Osteoblast (primary cell): ENCODE measurements around the gene PLVAP. TPM values are rescaled to one million over a fixed set of nuclear protein-coding genes. Genes with fewer than 3 reads are reported as not detected.

Experiments used
- DNase-seq: peaks from one replicate; pipeline ENCODE4 v3.0.0; 2011; ENCODE audit warnings: low spot score, mixed read lengths; ENCODE audit not compliant: insufficient read length; ENCODE audit errors: missing footprints
- H2AFZ ChIP-seq: 2 replicates; pipeline ENCODE4 v1.6.0; 2011; ENCODE audit warnings: mild to moderate bottlenecking, low read length
- H3K27ac ChIP-seq: 2 replicates; pipeline ENCODE4 v1.5.1; 2011; ENCODE audit warnings: mild to moderate bottlenecking, low read depth, low read length, moderate library complexity
- H3K27me3 ChIP-seq: 2 replicates; pipeline ENCODE4 v1.6.0; 2012; ENCODE audit warnings: mild to moderate bottlenecking, control low read depth, inconsistent platforms, low read length, moderate library complexity; ENCODE audit not compliant: insufficient read depth
- H3K36me3 ChIP-seq: 2 replicates; pipeline ENCODE4 v1.5.1; 2011; ENCODE audit warnings: mild to moderate bottlenecking, low read length, control low read depth, moderate library complexity; ENCODE audit not compliant: insufficient read depth
- H3K4me1 ChIP-seq: 2 replicates; pipeline ENCODE4 v1.5.1; 2011; ENCODE audit warnings: mild to moderate bottlenecking, low read length, control low read depth, moderate library complexity; ENCODE audit not compliant: insufficient read depth
- H3K4me2 ChIP-seq: 2 replicates; pipeline ENCODE4 v1.6.0; 2011; ENCODE audit warnings: mild to moderate bottlenecking, low read length; ENCODE audit not compliant: insufficient read depth
- H3K4me3 ChIP-seq: fragments of 200-600 bp; sonication (generic); 3 replicates; pipeline ENCODE4 v1.5.1; 2012; ENCODE audit warnings: mild to moderate bottlenecking, low read length, inconsistent platforms; ENCODE audit not compliant: insufficient read depth
- H3K79me2 ChIP-seq: 2 replicates; pipeline ENCODE4 v1.6.0; 2012; ENCODE audit warnings: mild to moderate bottlenecking, low read length, control low read depth, inconsistent platforms; ENCODE audit not compliant: insufficient read depth
- H3K9me3 ChIP-seq: 2 replicates; pipeline ENCODE4 v1.5.1; 2011; ENCODE audit warnings: low read depth, low read length, control low read depth
- H4K20me1 ChIP-seq: 2 replicates; pipeline ENCODE4 v1.6.0; 2012; ENCODE audit warnings: mild to moderate bottlenecking, low read length, control low read depth; ENCODE audit not compliant: insufficient read depth
- total RNA-seq: library from RNA; depleted of rRNA; stranded (reverse); fragments of >200 nt; gene quantifications from 2 replicates; pipeline ENCODE4 v1.2.3, GENCODE V29; 2012
- TF ChIP-seq, protein P1 (sequence below): IDR thresholded peaks from 2 replicates; pipeline ENCODE4 v1.5.1; 2011; ENCODE audit warnings: mild to moderate bottlenecking, low read depth, low read length, moderate library complexity; ENCODE audit errors: extremely low read depth

PLVAP gene
- total RNA-seq, 1 donor = not detected

DNA sequence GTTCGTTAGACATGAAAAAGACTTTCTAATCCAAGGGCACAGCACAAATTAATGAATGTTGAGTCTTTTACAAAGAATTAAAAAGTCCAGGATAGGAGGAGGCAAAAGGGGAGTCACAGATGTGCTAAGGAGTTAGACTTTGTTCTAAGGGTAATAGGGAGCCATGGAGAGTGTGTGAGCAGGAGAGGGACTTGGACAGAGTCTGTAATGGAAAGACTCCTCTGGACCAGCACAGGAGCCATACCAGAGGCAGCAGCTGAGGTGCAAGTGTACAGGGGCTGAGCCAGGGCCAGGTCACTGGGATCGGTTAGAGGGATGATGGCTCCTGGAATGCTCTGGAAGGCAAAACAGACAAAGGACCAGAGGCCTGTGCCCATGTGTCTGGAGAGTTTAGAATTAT is 29.3 kb downstream of the PLVAP start:
- Histone ChIP-seq H3K4me3 (no peak overlapping the region), H3K27me3 (peaks cover 6% of the 10 kb centered on the region), H2AFZ (no peak overlapping the region), H3K4me2 (no peak overlapping the region), H3K9me3 (no peaks in the 10 kb centered on the region), H3K79me2 (no peaks in the 10 kb centered on the region), H3K27ac (no peak overlapping the region), H3K36me3 (no peaks in the 10 kb centered on the region), H3K4me1 (peaks cover 10% of the 10 kb centered on the region), H4K20me1 (no peaks in the 10 kb centered on the region)
- DNase-seq = peak; percentile 35
- TF ChIP-seq, protein P1, sequence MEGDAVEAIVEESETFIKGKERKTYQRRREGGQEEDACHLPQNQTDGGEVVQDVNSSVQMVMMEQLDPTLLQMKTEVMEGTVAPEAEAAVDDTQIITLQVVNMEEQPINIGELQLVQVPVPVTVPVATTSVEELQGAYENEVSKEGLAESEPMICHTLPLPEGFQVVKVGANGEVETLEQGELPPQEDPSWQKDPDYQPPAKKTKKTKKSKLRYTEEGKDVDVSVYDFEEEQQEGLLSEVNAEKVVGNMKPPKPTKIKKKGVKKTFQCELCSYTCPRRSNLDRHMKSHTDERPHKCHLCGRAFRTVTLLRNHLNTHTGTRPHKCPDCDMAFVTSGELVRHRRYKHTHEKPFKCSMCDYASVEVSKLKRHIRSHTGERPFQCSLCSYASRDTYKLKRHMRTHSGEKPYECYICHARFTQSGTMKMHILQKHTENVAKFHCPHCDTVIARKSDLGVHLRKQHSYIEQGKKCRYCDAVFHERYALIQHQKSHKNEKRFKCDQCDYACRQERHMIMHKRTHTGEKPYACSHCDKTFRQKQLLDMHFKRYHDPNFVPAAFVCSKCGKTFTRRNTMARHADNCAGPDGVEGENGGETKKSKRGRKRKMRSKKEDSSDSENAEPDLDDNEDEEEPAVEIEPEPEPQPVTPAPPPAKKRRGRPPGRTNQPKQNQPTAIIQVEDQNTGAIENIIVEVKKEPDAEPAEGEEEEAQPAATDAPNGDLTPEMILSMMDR = no peak

DNA sequence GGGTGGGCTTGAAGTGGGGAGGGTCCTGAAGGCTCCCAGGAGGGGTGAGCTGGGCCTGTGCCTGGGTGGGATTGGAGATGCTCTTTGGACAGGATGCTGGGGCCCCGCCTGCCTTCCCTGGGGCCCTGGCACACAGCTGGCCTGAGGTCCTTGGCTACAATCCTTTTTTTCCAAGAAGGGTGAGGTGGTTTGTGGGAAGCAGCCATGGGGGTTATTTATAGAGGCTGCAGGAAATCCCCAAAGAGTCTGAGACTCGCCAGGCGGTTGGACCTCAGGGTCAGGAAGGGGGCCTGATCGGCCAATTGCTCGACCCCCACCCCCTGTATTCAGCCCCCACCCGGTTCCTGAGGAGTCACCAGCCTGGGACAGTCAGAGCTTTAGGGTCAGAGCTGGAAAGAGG is 29.8 kb downstream of the PLVAP start:
- peaks cover 6% of the 10 kb centered on the region for H3K27me3 ChIP-seq
- no peak overlapping the region for H2AFZ ChIP-seq
- H3K27ac ChIP-seq = no peak overlapping the region
- H3K4me3 ChIP-seq = no peak overlapping the region
- no peaks in the 10 kb centered on the region for H4K20me1 ChIP-seq
- TF ChIP-seq, protein P1 = no peak
- peak; percentile 86 for DNase-seq
- no peaks in the 10 kb centered on the region for H3K36me3 ChIP-seq
- H3K4me1 ChIP-seq = peaks cover 10% of the 10 kb centered on the region
- H3K9me3 ChIP-seq = no peaks in the 10 kb centered on the region
- no peaks in the 10 kb centered on the region for H3K79me2 ChIP-seq
- no peak overlapping the region for H3K4me2 ChIP-seq

DNA sequence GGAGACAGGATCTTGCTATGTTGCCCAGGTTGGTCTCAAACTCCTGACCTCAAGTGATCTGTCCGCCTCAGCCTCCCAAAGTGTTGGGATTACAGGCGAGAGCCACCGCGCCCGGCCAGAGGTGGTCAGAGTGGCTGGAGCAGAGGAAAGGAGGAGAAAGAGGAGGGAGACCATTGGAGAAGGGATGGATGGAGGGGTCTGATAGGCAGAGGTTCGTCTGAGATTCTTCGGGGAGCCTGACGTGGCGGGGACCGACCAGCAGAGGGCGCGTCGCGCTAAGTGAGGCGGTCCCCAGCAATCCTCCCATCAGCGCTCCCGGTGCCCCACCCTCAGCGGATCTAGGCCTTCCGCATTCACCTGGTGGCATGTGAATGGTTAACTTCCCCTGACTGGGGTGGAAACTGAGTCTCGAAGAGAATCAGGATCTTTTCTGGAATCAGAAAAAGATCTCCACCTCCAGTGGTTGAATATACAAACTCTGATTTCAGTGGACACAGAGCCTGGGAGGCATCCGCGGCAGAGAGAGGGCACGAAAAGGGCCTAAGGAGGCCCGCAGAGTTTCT is 31.0 kb downstream of the PLVAP start:
- Histone ChIP-seq H3K27ac (no peak overlapping the region), H3K79me2 (no peaks in the 10 kb centered on the region)
- peak; percentile 97 for DNase-seq

DNA sequence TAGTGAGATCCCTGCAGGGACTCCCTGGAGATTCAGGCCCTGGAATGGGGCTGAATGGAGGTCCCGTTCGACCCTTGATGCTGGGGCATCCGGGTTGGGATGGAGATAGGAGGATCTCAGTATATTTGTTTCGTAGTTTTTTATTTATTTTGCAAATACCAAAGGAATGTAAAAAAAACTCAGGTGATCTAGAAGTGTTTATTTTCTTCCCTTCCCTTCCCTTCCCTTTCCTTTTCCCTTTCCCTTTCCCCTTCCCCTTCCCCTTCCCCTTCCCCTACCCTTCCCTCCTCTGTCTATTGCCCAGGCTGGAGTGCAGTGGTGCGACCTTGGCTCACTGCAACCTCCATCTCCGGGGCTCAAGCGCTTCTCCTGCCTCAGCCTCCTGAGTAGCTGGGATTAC is 35.3 kb downstream of the PLVAP start:
- no peak overlapping the region for H3K4me2 ChIP-seq
- H2AFZ ChIP-seq = no peak overlapping the region
- H3K27me3 ChIP-seq = no peaks in the 10 kb centered on the region
- no peaks in the 10 kb centered on the region for H3K9me3 ChIP-seq
- peak; percentile 29 for DNase-seq
- no peak overlapping the region for H3K27ac ChIP-seq
- H4K20me1 ChIP-seq = no peaks in the 10 kb centered on the region
- H3K79me2 ChIP-seq = no peaks in the 10 kb centered on the region
- no peaks in the 10 kb centered on the region for H3K36me3 ChIP-seq
- H3K4me1 ChIP-seq = peaks cover 8% of the 10 kb centered on the region
- no peak overlapping the region for H3K4me3 ChIP-seq
- TF ChIP-seq, protein P1 = no peak

More for the DNA sequence above, 31.0 kb downstream of the PLVAP start:
- no peaks in the 10 kb centered on the region for H3K9me3 ChIP-seq
- no peak overlapping the region for H3K4me3 ChIP-seq
- no peak overlapping the region for H3K4me2 ChIP-seq
- TF ChIP-seq, protein P1 = peak; percentile 81
- no peak overlapping the region for H2AFZ ChIP-seq
- H3K4me1 ChIP-seq = peaks cover 10% of the 10 kb centered on the region
- H4K20me1 ChIP-seq = no peaks in the 10 kb centered on the region
- peaks cover 6% of the 10 kb centered on the region for H3K27me3 ChIP-seq
- no peaks in the 10 kb centered on the region for H3K36me3 ChIP-seq
